ACHN (cell line): ENCODE measurements around the gene MFSD6.
A peak's percentile ranks its signal among the peaks of the same experiment; 100 is the strongest.

ENCODE experiments used
- DNase-seq: peaks from one replicate; pipeline ENCODE4 v3.0.0-alpha.2; 2015
- in situ Hi-C: cut with HindIII; loops from 2 replicates; pipeline ENCODE4 v1.10.0; 2017; ENCODE audit warnings: low sequenced_read_pairs, low pct_ligation_motif_present, low pct_unique_long_range_greater_than_20kb

The MFSD6 gene

DNA sequence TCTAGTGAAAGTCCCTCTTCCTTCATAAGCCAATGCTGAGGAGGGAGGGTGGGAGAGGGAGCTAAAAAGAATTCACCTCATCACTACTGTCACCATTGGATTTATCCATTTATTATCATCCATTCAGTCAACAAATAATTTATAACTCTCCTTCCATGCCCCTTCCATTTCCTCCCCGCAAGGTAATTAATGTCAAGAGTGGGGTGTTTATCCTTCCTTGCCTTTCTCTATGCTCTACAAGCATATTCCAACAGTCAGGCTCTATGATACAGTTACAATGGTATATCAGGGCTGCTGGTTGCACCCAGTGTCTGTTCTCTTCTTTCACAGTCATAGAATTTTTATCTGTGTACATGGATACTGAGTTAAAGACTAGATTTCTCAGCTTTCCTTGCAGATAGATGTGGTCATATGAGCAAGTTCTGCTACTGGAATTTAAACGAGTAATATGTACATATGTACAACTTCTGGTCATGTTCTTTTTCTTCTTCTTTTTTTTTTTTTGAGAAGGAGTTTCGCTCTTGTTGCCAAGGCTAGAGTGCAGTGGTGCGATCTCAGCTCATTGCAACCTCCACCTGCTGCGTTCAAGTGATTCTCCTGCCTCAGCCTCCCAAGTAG, 5.1 kb upstream of the MFSD6 start:
- in situ Hi-C loops, result no loop called here
- DNase-seq, result no peak

DNA sequence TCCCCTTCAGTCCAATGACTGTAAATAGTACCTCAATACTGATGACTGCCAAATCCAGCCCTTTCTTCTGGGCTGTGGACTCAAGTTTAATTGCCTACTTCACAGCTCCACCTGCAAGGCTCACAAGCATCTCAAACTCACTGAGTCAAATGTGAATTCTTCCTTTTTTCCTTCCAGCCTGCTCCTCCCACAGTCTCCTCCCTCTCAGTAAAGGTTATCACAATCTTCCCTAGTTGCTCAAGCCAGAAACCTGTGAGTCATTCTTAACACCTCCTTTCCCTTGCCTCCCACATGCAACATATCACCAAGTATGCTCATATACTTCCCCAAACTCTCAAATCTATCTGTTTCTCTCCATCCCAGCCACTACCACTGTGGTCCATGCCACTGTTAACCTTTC, 3.7 kb upstream of the MFSD6 start:
- in situ Hi-C loops, result no loop called here
- peak; percentile 31 for DNase-seq

DNA sequence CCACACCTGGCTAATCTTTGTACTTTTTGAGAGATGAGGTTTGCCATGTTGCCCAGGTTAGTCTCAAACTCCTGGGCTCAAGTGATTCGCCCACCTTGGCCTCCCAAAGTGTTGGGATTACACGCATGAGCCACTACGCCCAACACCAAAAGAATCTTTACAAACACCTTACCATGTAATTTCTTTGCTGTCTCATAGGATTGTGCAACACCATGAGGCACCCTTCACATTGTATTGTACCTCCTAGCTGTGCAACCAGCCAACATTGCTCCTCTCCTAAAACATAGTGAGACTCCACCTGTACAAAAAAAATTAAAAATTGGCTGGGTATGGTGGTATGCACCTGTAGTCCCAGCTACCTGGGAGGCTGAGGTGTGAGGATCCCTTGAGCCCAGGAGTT, 3.1 kb upstream of the MFSD6 start:
- in situ Hi-C loops, result no loop called here
- DNase-seq, result no peak

DNA sequence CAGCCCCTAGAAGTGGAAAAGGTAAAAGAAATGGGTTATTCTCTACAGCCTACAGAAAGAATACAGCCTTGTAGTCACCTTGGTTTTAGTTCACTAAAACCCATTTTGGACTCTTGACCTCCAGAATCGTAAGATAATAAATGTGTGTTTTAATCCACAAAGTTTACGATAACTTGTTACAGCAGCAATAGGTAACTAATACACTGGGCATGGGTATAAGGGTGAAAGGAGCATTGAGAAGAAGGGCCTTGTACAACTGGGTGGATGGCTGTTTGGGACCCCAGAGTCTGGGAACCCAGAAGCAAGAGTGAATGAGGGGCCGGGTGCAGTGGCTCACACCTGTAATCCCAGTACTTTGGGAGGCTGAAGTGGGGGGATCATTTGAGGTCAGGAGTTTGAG, 2.2 kb upstream of the MFSD6 start:
- in situ Hi-C loops, result no loop called here
- DNase-seq, result no peak

DNA sequence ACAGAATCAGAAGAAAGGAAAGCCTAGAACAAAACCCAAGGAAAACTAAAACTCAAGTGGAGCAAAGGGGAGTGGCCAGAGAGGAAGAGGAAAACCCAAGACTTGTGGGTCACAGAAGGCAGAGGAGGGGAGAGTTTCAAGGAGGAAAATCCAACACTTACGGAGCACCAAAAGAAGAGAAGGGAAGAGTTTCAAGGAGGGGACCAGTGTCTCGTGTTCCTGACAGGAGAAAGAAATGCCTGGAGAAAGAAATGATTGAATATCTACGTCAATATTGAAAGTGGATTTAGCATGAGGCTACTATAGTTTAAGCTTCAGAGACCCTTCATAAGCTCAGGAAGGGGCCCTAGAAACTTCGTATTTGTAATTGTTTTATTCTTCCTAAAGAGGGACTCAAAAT, 1.4 kb upstream of the MFSD6 start:
- no peak for DNase-seq

DNA sequence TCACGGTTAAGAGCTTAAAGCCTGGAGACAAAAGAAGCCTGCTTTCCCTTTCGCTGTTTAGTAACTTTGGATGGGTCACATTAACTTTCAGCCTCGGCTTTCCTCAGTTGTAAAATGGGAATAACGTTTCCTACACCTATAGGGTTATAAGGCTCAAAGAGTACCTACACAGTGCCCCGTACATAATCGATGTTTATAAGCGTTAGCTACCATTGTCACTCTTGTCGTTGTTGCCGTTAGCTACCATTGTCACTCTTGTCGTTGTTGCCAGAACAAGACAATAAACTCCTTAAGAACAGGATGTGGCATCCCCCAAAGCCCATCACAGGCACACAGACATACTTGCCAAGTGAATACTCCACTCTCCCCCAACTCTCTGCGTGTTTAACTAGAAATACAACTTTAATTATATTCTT, 901 bp upstream of the MFSD6 start:
- DNase-seq, result no peak
- in situ Hi-C loops, result no loop called here

More for the DNA sequence above, 1.4 kb upstream of the MFSD6 start:
- in situ Hi-C loops, result no loop called here

DNA sequence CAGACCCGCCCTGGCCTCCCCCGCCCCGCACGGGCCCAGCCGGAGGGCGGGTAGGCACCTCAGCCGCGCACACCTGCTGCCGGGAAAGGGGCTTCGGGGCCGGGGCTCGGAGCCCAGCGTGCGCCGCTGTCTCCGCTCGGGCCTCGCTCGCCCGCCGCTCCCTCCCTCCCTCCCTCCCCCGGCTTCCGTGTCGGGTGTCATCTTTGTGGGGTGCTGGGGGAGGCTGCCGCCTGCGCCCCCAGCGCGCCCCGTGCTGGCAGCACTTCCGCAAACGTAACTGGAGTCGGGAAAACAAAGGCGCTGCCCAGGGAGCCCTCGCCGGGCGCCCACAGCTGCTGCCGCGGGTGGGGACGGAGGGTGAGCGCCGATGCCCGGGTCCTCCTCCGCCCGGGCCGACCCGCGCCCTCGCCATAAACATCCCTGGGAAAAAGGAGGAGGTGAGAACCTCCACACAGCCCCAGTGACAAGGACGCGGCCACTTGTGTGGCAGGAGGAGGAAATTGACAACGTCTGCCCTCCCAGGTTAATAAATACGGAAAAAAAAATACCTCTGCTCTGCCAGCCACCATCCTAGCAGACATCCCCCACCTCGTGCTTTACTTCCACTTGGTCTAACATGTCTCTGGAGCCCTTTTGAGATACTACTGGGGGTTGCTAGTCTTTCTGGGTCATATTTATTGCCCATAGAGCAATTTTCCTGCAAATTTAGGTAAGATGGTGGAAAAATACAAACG, 550 bp downstream of the MFSD6 start:
- in situ Hi-C loops, result no loop called here
- DNase-seq, result peak; percentile 55

DNA sequence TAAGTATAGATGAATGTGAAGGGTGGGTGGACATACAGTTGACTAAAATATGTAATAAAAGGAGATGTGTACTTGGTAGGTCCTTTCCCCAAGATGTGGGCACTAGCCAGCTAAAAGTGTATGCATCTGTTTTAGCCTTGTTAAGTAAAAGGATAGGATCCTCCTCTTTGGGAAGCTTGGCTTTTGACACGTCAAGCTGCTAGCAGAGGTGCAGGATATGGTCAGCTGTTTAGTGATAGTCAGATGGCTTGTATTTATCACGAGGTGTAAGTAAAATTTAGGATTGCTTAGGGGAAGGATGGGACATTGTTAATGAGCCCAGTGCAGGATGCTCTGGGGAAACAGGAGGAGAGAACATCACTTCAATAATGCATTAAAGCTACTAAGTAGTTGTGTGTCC, 1.5 kb downstream of the MFSD6 start:
- no peak for DNase-seq
- in situ Hi-C loops, result no loop called here

DNA sequence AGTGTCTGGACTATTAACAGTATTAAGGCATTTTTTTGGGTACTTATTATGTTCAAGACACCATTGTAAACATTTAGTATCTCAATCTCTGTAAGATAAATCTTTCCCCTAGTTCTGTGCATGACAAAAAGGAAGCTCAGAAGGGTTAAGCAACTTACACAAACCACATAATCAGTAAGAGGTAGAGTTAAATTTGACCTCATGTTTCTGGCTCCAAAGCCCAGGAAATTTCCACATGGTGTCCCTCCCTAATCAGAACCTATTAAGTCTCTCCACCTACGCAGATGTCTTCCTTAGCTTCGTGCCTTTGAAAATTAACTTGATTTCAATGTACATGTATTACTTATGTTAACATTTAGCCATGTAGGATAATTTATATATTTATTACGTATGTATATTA, 2.0 kb downstream of the MFSD6 start:
- in situ Hi-C loops, result no loop called here
- no peak for DNase-seq

DNA sequence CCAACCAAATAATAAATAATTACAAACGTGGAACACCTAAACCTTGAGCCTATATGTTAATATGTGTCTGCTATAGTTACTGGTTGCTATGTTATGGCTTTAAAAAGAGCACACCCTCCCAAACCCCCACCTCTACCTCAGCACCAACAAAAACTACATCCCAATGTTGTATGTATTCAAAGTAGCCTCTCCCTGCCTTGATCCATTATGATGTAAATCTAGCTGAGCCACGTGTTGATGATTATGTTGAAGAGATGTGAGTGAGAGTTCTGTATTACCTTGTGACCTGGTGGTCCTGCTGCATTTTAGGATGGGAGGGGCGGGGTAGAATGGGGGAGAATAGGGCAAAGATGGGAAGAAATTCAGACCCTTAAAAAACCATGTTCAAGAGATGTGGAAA, 4.8 kb downstream of the MFSD6 start:
- in situ Hi-C loops, result no loop called here
- DNase-seq, result no peak

DNA sequence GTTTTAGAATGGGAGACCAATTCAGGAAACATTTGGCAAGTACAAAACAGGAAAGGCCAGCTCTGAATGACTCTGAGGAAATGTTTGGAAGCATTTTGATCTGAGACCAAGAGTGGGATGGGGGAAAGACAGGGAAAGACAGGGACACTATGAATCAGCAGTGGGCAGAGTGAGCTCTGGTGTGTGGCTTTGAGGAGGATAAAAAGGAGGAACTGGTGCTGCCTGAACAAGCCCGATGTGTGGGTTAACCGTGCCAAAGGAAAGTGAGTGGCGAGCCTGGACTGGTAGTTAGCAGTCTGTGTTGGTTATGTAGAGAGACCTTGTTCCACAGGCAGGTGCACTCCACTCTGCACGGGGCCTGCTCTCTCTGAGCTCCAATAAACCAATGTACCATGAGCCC, 5.3 kb downstream of the MFSD6 start:
- DNase-seq, result no peak
- in situ Hi-C loops, result no loop called here

DNA sequence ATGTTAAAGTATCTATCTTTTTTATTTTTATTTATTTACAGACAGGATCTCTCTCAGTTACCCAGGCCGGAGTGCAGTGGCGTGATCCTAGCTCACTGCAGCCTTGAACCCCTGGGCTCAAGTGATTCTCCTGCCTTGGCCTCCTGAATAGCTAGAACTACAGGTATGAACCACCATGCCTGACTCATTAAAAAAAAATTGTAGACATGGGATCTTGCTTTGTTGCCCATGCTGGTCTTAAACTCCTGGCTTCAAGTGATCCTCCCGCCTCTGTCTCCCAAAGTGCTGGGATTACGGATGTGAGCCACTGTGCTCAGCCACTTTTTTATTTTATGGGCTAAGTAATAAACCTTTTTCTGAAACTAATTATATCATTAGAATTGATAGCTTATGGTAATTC, 7.1 kb downstream of the MFSD6 start:
- no peak for DNase-seq
- in situ Hi-C loops, result no loop called here

DNA sequence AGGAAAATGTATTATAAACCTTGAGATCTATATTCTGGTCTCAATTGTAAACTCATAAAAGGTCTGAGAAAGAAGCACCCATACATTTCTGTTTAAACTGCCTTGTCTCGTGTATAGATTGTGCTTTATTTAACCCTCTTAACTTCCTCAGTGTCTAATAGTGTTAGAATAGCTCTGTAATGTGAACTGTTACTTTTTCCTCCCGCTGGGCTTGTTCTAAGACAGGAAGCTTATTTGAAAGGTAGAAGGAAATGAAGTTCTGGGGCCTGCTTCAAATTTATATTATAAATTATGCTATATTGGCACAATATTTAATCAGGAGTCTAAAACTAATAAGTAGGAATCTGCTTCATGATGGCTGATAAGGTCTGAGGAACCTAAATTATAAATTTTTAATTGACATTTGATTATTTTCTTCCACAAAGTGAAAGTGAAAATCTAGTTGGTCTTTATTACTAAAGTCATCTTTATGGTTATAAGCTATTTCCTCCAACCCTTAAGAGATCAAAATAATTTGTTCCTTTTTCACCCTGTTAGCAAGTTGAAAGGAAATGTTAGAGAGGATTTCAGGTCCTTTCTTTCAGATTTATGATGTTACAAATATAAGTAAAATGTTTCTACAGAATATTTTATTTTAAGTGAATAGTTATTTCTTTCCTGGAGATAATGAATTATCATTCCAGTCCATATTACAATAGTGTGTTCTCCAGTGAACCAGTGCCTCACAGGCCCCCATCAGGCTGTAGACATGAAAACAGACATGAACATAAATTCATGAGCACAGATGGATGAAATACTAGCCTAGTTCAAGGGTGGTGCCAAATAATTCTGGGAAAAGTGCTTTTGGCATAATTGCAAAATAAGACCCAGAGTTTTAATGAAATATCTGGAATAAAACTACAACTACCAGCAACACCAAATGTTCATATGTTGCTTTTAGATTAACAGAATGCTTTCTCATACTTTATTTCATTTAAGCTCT, 7.9 kb downstream of the MFSD6 start:
- peak; percentile 6 for DNase-seq
- in situ Hi-C loops, result no loop called here

DNA sequence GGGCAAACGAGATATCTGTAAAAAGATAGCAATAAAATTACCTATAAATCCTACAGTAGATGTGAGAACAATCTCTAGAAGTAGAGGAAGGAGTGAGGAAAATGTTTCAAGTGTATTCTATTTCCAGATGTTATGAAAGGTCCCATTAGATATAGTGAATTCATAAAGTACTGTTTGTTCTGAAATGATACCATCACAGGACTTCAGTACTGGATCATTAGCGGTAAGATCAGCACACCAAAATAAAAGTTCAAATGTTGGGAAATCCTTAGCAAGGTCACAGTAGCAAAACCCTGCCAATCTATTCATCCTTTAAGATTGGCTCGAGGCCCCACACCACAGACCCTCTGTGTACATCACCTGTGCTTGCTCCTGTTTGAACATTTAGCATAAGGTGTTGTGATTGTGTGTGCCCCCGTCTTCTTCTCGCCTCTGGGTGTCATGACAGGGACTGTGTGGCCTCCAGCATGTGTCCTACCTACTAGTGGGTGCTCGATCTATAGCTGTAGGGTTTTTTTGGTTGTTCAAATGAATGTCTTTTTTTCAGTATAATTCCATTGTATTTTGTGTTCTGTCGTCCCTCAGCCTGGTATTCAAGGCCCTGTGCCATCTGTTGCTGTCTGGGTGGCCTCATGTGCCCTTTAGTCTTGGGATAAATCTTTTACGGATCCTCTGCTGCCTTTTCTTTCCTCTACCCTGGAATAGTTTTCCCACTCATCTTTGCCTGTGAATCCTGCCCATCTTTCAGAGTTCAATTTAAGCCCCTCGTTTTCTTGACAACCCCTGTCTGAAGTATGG, 9.1 kb downstream of the MFSD6 start:
- no peak for DNase-seq
- in situ Hi-C loops, result no loop called here

DNA sequence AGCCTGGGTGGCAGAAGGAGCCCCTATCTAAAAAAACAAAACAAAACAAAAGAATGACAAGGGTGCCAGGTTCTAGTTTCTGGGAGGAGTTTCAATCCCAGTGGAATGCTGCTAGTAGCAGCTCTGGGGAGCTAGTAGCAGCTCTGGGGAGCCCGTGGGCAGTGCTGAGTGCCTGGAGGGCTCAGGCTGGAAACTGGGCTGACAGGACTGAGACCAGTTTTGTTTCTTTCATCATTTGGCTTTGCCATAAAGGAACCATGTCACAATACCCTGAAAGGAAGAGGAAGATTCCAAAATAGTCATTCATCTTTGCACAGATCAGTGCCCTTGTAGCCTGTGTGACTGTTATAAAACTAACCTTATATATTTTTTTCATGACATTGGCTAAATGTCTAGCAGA, 10.6 kb downstream of the MFSD6 start:
- in situ Hi-C loops, result no loop called here

DNA sequence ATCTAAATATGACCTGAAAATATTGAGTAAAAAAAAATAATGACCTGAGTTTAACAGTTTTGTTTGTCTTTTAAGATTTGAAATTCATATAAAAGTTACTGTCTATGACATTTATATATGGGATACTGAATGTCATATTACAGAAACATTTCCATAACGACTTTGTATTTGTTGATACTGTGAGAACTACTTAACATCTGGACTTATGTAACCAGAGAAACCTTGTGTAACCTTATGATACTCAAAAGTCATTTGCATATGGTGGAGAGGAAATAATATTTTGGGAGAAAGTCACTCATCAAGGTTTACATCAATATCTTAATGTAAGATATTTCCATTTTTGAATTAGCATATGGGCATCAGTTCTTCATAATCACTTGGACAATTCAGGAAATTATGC, 12.6 kb downstream of the MFSD6 start:
- in situ Hi-C loops, result no loop called here
- DNase-seq, result no peak

More for the DNA sequence above, 10.6 kb downstream of the MFSD6 start:
- DNase-seq, result no peak

DNA sequence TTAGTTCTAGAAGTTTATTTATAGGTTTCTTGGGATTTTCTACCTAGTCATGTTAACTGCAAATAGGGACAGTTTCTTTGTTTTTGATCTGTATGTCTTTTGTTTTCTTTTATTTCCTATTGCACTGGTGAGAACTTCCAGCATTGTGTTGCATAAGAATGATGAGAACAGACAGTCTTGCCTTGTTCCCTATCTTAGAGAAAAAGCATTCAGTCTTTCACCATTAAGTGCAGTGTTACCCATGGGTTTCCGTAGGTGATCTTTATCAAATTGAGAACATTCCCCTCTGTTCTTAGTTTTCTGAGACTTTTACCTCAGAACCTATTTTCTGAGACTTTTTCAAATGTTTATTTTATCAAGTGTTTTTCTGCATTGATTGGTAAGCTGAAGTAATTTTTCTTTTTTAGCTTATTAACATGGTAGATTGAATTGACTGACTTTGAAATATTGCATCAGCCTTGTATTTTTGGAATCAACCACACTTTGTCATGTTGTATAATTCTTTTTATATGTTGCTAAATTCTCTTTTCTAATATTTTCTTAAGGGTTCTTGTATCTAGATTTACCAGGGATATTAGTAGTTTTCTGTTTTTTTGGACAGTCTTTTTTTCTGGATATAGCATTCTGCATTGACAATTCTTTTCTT, 17.2 kb downstream of the MFSD6 start:
- DNase-seq, result no peak
- in situ Hi-C loops, result no loop called here
